Parathyroid adenoma (tissue), 2 donors: ENCODE measurements around the gene NAV3.

ENCODE experiments used
- H2AFZ ChIP-seq: fragments of 300-600 bp; sonication (generic); one replicate; pipeline ENCODE4 v1.7.0; 2017; ENCODE audit warnings: antibody characterized with exemption, mild to moderate bottlenecking
- H3K27ac ChIP-seq: fragments of 300-600 bp; sonication (generic); one replicate; pipeline ENCODE4 v1.7.0; 2017
- H3K27me3 ChIP-seq: fragments of 300-600 bp; sonication (generic); one replicate; pipeline ENCODE4 v1.7.0; 2017; ENCODE audit warnings: low read length; ENCODE audit not compliant: control insufficient read depth, insufficient read depth
- H3K36me3 ChIP-seq: fragments of 300-600 bp; sonication (generic); one replicate; pipeline ENCODE4 v1.7.0; 2017; ENCODE audit warnings: low read length; ENCODE audit not compliant: control insufficient read depth, insufficient read depth
- H3K4me1 ChIP-seq: fragments of 300-600 bp; sonication (generic); one replicate; pipeline ENCODE4 v1.7.0; 2017; ENCODE audit warnings: control low read depth
- H3K4me2 ChIP-seq: fragments of 300-600 bp; sonication (generic); one replicate; pipeline ENCODE4 v1.7.0; 2017; ENCODE audit warnings: low read length
- H3K4me3 ChIP-seq: fragments of 300-600 bp; sonication (generic); one replicate; pipeline ENCODE4 v1.7.0; 2017; ENCODE audit warnings: low read depth, low read length
- H3K79me2 ChIP-seq: fragments of 300-600 bp; sonication (generic); one replicate; pipeline ENCODE4 v1.7.0; 2017; ENCODE audit warnings: control low read depth
- H3K9ac ChIP-seq: fragments of 300-600 bp; sonication (generic); one replicate; pipeline ENCODE4 v1.7.0; 2017; ENCODE audit warnings: mild to moderate bottlenecking
- H3K9me3 ChIP-seq: fragments of 300-600 bp; sonication (generic); one replicate; pipeline ENCODE4 v1.7.0; 2017; ENCODE audit warnings: low read length; ENCODE audit not compliant: control insufficient read depth
- TF ChIP-seq, protein P1 (sequence below): fragments of 300-600 bp; sonication (generic); IDR thresholded peaks from one replicate; pipeline ENCODE4 v1.7.0; 2017; ENCODE audit warnings: antibody characterized with exemption, mild to moderate bottlenecking
- donor health status: primary hyperparathyroidism.

The NAV3 gene

GRCh38 chr12:78115889-78116288 is 285.2 kb downstream of the NAV3 start:
- H3K27me3 ChIP-seq, result no peaks in the 10 kb centered on the region
- H3K4me1 ChIP-seq, result no peaks in the 10 kb centered on the region
- TF ChIP-seq, protein P1, sequence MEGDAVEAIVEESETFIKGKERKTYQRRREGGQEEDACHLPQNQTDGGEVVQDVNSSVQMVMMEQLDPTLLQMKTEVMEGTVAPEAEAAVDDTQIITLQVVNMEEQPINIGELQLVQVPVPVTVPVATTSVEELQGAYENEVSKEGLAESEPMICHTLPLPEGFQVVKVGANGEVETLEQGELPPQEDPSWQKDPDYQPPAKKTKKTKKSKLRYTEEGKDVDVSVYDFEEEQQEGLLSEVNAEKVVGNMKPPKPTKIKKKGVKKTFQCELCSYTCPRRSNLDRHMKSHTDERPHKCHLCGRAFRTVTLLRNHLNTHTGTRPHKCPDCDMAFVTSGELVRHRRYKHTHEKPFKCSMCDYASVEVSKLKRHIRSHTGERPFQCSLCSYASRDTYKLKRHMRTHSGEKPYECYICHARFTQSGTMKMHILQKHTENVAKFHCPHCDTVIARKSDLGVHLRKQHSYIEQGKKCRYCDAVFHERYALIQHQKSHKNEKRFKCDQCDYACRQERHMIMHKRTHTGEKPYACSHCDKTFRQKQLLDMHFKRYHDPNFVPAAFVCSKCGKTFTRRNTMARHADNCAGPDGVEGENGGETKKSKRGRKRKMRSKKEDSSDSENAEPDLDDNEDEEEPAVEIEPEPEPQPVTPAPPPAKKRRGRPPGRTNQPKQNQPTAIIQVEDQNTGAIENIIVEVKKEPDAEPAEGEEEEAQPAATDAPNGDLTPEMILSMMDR, result no peak
- H2AFZ ChIP-seq, result no peak overlapping the region
- H3K4me3 ChIP-seq, result no peak overlapping the region
- H3K79me2 ChIP-seq, result no peaks in the 10 kb centered on the region
- no peaks in the 10 kb centered on the region for H3K9me3 ChIP-seq
- no peak overlapping the region for H3K27ac ChIP-seq
- H3K9ac ChIP-seq, result no peak overlapping the region
- H3K36me3 ChIP-seq, result no peaks in the 10 kb centered on the region
- H3K4me2 ChIP-seq, result no peak overlapping the region

DNA sequence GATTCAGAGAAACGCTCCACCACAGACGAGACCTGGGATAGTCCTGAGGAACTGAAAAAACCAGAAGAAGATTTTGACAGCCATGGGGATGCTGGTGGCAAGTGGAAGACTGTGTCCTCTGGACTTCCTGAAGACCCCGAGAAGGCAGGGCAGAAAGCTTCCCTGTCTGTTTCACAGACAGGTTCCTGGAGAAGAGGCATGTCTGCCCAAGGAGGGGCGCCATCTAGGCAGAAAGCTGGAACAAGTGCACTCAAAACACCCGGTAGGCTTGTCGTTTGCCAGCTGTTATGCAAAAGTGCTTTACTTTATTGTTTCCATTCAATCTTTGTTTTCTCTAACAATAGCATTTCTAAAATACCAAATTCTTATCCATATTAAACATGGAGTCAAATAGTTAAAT is 287.3 kb downstream of the NAV3 start:
- Histone ChIP-seq H3K4me2 (no peak overlapping the region), H3K9me3 (no peaks in the 10 kb centered on the region), H3K4me1 (no peaks in the 10 kb centered on the region), H3K4me3 (no peak overlapping the region), H3K36me3 (no peaks in the 10 kb centered on the region), H2AFZ (no peak overlapping the region), H3K9ac (no peak overlapping the region), H3K79me2 (no peaks in the 10 kb centered on the region), H3K27me3 (no peaks in the 10 kb centered on the region), H3K27ac (no peak overlapping the region)
- TF ChIP-seq, protein P1, result no peak

GRCh38 chr12:78118486-78118885 is 287.8 kb downstream of the NAV3 start:
- TF ChIP-seq, protein P1, result no peak
- Histone ChIP-seq H3K36me3 (no peaks in the 10 kb centered on the region), H3K79me2 (no peaks in the 10 kb centered on the region), H3K9me3 (no peaks in the 10 kb centered on the region), H2AFZ (no peak overlapping the region), H3K9ac (no peak overlapping the region), H3K4me3 (no peak overlapping the region), H3K4me1 (no peaks in the 10 kb centered on the region), H3K4me2 (no peak overlapping the region), H3K27ac (no peak overlapping the region), H3K27me3 (no peaks in the 10 kb centered on the region)

GRCh38 chr12:78119351-78119918 is 288.7 kb downstream of the NAV3 start:
- H3K27ac ChIP-seq, result no peak overlapping the region
- H2AFZ ChIP-seq, result no peak overlapping the region
- H3K36me3 ChIP-seq, result no peaks in the 10 kb centered on the region
- H3K4me1 ChIP-seq, result no peaks in the 10 kb centered on the region
- H3K4me2 ChIP-seq, result no peak overlapping the region
- H3K9ac ChIP-seq, result no peak overlapping the region
- TF ChIP-seq, protein P1, result no peak
- H3K79me2 ChIP-seq, result no peaks in the 10 kb centered on the region
- no peak overlapping the region for H3K4me3 ChIP-seq
- H3K9me3 ChIP-seq, result no peaks in the 10 kb centered on the region
- H3K27me3 ChIP-seq, result no peaks in the 10 kb centered on the region

- TF ChIP-seq, protein P1, result no peak
Observed at GRCh38 chr12:78120306-78120705, 289.6 kb downstream of the NAV3 start.

More at GRCh38 chr12:78120306-78120705, 289.6 kb downstream of the NAV3 start:
- Histone ChIP-seq H3K4me1 (no peaks in the 10 kb centered on the region), H3K9ac (no peak overlapping the region), H3K79me2 (no peaks in the 10 kb centered on the region), H3K4me2 (no peak overlapping the region), H3K36me3 (no peaks in the 10 kb centered on the region), H2AFZ (no peak overlapping the region), H3K4me3 (no peak overlapping the region), H3K27ac (no peak overlapping the region), H3K27me3 (no peaks in the 10 kb centered on the region), H3K9me3 (no peaks in the 10 kb centered on the region)
